Parathyroid adenoma (tissue), 2 donors: Measurements from ENCODE around the gene TP73.

Source experiments
- H2AFZ ChIP-seq: fragments of 300-600 bp; sonication (generic); one replicate; pipeline ENCODE4 v1.7.0; 2017; ENCODE audit warnings: antibody characterized with exemption, mild to moderate bottlenecking
- H3K27ac ChIP-seq: fragments of 300-600 bp; sonication (generic); one replicate; pipeline ENCODE4 v1.7.0; 2017
- H3K27me3 ChIP-seq: fragments of 300-600 bp; sonication (generic); one replicate; pipeline ENCODE4 v1.7.0; 2017; ENCODE audit warnings: low read length; ENCODE audit not compliant: control insufficient read depth, insufficient read depth
- H3K36me3 ChIP-seq: fragments of 300-600 bp; sonication (generic); one replicate; pipeline ENCODE4 v1.7.0; 2017; ENCODE audit warnings: low read length; ENCODE audit not compliant: control insufficient read depth, insufficient read depth
- H3K4me1 ChIP-seq: fragments of 300-600 bp; sonication (generic); one replicate; pipeline ENCODE4 v1.7.0; 2017; ENCODE audit warnings: control low read depth
- H3K4me2 ChIP-seq: fragments of 300-600 bp; sonication (generic); one replicate; pipeline ENCODE4 v1.7.0; 2017; ENCODE audit warnings: low read length
- H3K4me3 ChIP-seq: fragments of 300-600 bp; sonication (generic); one replicate; pipeline ENCODE4 v1.7.0; 2017; ENCODE audit warnings: low read depth, low read length
- H3K79me2 ChIP-seq: fragments of 300-600 bp; sonication (generic); one replicate; pipeline ENCODE4 v1.7.0; 2017; ENCODE audit warnings: control low read depth
- H3K9ac ChIP-seq: fragments of 300-600 bp; sonication (generic); one replicate; pipeline ENCODE4 v1.7.0; 2017; ENCODE audit warnings: mild to moderate bottlenecking
- H3K9me3 ChIP-seq: fragments of 300-600 bp; sonication (generic); one replicate; pipeline ENCODE4 v1.7.0; 2017; ENCODE audit warnings: low read length; ENCODE audit not compliant: control insufficient read depth
- CTCF ChIP-seq: fragments of 300-600 bp; sonication (generic); IDR thresholded peaks from one replicate; pipeline ENCODE4 v1.7.0; 2017; ENCODE audit warnings: antibody characterized with exemption, mild to moderate bottlenecking
- donor health status: primary hyperparathyroidism.

The TP73 gene

GRCh38 chr1:3745590-3746381 lies 93.5 kb downstream of the TP73 start:
- no peak overlapping the region for H3K4me3 ChIP-seq
- no peak overlapping the region for H2AFZ ChIP-seq
- H3K4me2 ChIP-seq, result no peak overlapping the region
- no peaks in the 10 kb centered on the region for H3K79me2 ChIP-seq
- no peaks in the 10 kb centered on the region for H3K9me3 ChIP-seq
- no peak for TF ChIP-seq CTCF
- H3K27ac ChIP-seq, result no peak overlapping the region
- H3K9ac ChIP-seq, result no peak overlapping the region
- H3K4me1 ChIP-seq, result no peaks in the 10 kb centered on the region
- no peaks in the 10 kb centered on the region for H3K36me3 ChIP-seq
- H3K27me3 ChIP-seq, result no peaks in the 10 kb centered on the region

- Histone ChIP-seq H3K4me1 (no peaks in the 10 kb centered on the region), H3K4me3 (no peak overlapping the region), H3K4me2 (peak overlapping the region; percentile 73), H2AFZ (peak overlapping the region; percentile 73), H3K79me2 (no peaks in the 10 kb centered on the region), H3K36me3 (no peaks in the 10 kb centered on the region), H3K27me3 (no peaks in the 10 kb centered on the region), H3K9me3 (no peaks in the 10 kb centered on the region), H3K27ac (no peak overlapping the region), H3K9ac (no peak overlapping the region)
- TF ChIP-seq CTCF, result no peak
Measured at GRCh38 chr1:3746389-3746829, 94.1 kb downstream of the TP73 start.

GRCh38 chr1:3746830-3747521 lies 94.7 kb downstream of the TP73 start:
- Histone ChIP-seq H3K27me3 (no peaks in the 10 kb centered on the region), H3K4me2 (peak overlapping the region; percentile 73), H2AFZ (peak overlapping the region; percentile 73), H3K79me2 (no peaks in the 10 kb centered on the region), H3K9ac (no peak overlapping the region), H3K9me3 (no peaks in the 10 kb centered on the region), H3K4me1 (no peaks in the 10 kb centered on the region), H3K36me3 (no peaks in the 10 kb centered on the region), H3K4me3 (peak overlapping the region; percentile 64), H3K27ac (no peak overlapping the region)
- no peak for TF ChIP-seq CTCF

- no peaks in the 10 kb centered on the region for H3K4me1 ChIP-seq
- H3K4me3 ChIP-seq, result peak overlapping the region; percentile 64
- H3K27me3 ChIP-seq, result no peaks in the 10 kb centered on the region
- H3K9me3 ChIP-seq, result no peaks in the 10 kb centered on the region
- H3K9ac ChIP-seq, result no peak overlapping the region
- peak overlapping the region; percentile 73 for H2AFZ ChIP-seq
- H3K27ac ChIP-seq, result no peak overlapping the region
- no peak for TF ChIP-seq CTCF
- no peaks in the 10 kb centered on the region for H3K36me3 ChIP-seq
- H3K79me2 ChIP-seq, result no peaks in the 10 kb centered on the region
- H3K4me2 ChIP-seq, result peak overlapping the region; percentile 73
Measured at GRCh38 chr1:3747522-3747848, 95.2 kb downstream of the TP73 start.
